ENCODE data around the gene SEL1L2.

The SEL1L2 gene

DNA sequence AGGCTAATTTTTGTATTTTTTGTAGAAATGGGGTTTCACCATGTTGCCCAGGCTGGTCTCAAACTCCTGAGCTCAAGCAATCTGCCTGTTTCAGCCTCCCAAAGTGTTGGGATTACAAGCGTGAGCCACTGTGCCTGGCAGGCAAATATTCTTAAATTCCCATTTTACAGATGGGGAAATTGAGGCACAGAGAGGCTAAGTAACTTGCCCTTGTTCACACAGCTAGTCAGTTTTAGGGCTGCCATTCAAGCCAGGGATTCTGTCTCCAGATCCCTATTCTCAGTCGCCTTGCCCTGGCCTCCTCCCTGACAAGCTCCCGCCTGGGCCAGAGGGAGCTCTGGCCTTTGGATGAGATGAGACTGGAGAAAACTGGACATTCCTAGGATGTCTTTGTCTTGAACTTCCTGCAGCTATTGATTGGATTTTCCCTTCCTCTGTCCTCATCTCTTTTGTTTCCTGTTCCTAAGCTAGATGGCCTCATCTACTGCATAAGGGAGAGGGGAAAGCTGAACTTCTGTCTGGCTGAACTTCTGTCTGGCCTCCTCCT, 115.1 kb downstream of the SEL1L2 start:
- no peak overlapping the region for H2AFZ ChIP-seq (ENCODE audit: low read depth)
- H3K27ac ChIP-seq = no peak overlapping the region
- no peak overlapping the region for H3K4me3 ChIP-seq (IDR thresholded peaks at IDR 0.05; ENCODE audit: insufficient read depth, low read depth, low read length)
- H4K20me1 ChIP-seq (ENCODE audit: insufficient read depth) = no peaks in the 10 kb centered on the region
- no peaks in the 10 kb centered on the region for H3K36me3 ChIP-seq (ENCODE audit: insufficient read depth)
- H3K4me1 ChIP-seq (ENCODE audit: low read depth, poor library complexity, severe bottlenecking) = no peaks in the 10 kb centered on the region
- H3K27me3 ChIP-seq (ENCODE audit: insufficient read depth, low read depth) = no peaks in the 10 kb centered on the region
- no peaks in the 10 kb centered on the region for H3K79me2 ChIP-seq (ENCODE audit: insufficient read depth, low read depth)
- no peak overlapping the region for H3K9ac ChIP-seq
- no peak overlapping the region for H3K4me2 ChIP-seq
- TF ChIP-seq, protein P1, sequence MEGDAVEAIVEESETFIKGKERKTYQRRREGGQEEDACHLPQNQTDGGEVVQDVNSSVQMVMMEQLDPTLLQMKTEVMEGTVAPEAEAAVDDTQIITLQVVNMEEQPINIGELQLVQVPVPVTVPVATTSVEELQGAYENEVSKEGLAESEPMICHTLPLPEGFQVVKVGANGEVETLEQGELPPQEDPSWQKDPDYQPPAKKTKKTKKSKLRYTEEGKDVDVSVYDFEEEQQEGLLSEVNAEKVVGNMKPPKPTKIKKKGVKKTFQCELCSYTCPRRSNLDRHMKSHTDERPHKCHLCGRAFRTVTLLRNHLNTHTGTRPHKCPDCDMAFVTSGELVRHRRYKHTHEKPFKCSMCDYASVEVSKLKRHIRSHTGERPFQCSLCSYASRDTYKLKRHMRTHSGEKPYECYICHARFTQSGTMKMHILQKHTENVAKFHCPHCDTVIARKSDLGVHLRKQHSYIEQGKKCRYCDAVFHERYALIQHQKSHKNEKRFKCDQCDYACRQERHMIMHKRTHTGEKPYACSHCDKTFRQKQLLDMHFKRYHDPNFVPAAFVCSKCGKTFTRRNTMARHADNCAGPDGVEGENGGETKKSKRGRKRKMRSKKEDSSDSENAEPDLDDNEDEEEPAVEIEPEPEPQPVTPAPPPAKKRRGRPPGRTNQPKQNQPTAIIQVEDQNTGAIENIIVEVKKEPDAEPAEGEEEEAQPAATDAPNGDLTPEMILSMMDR (conservative IDR thresholded peaks at IDR 0.05; ENCODE audit: low read depth, low read length) = no peak

DNA sequence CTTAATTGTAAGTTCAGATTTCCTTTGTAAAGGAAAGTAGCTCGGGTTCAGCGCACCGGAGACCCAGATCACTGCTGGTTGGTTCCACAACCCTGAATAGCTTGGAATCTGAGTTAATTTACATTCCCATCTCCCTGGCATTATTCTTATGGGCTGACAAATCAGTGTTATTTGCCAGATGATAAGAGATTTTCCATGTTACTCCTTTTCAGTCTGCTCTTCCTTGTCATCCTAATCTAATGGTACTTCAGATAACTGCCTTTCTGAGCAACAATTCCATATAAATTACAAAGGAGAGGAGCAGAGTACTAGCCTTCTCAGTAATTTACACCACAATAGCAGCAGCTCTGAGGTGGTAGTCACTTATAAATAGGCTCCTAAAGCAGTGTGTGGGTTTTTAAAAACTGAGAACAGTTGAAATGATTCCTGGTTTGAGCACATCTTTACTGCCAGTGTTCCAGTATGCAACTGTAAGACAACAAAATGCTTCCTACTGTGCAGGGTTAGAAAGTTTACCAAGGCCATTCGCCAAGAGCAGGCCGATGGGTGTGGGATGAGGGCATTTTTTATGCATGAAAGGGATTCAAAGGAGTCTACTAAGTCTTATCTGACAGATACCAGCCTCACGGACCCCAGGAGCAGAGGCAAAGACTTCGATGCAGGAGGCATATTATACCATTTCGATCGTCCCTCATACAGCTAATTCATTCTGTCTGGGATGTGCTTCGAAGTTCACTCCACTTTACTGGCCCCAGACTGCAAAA, 115.8 kb downstream of the SEL1L2 start:
- H4K20me1 ChIP-seq (ENCODE audit: insufficient read depth) = no peaks in the 10 kb centered on the region
- no peak overlapping the region for H3K4me2 ChIP-seq
- no peaks in the 10 kb centered on the region for H3K4me1 ChIP-seq (ENCODE audit: low read depth, poor library complexity, severe bottlenecking)
- no peaks in the 10 kb centered on the region for H3K27me3 ChIP-seq (ENCODE audit: insufficient read depth, low read depth)
- no peak overlapping the region for H3K27ac ChIP-seq
- TF ChIP-seq, protein P1 (conservative IDR thresholded peaks at IDR 0.05; ENCODE audit: low read depth, low read length) = no peak
- H3K9ac ChIP-seq = no peak overlapping the region
- H3K79me2 ChIP-seq (ENCODE audit: insufficient read depth, low read depth) = no peaks in the 10 kb centered on the region
- no peaks in the 10 kb centered on the region for H3K36me3 ChIP-seq (ENCODE audit: insufficient read depth)
- H3K4me3 ChIP-seq (IDR thresholded peaks at IDR 0.05; ENCODE audit: insufficient read depth, low read depth, low read length) = no peak overlapping the region
- H2AFZ ChIP-seq (ENCODE audit: low read depth) = no peak overlapping the region

DNA sequence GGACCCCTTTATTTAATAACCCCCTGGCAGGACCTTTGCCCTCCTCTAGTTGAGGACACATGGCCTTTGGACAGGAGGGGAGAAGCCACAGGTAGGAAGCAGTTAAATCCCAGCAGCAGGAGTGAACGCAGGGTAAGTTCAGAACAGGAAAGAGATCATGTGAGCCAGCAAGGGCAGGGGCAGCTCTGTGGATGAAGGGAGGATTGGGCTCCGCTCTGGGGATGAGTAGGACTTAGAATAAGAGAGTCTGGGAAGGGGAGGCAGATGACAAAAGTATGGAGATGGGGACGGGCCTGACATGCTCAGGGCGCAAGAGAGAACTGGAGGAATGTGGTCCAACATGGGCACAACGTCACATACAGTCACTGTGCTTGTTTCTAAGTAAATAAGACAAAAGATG, 116.6 kb downstream of the SEL1L2 start:
- H3K4me3 ChIP-seq (IDR thresholded peaks at IDR 0.05; ENCODE audit: insufficient read depth, low read depth, low read length) = no peak overlapping the region
- H3K9ac ChIP-seq = no peak overlapping the region
- no peaks in the 10 kb centered on the region for H3K36me3 ChIP-seq (ENCODE audit: insufficient read depth)
- H4K20me1 ChIP-seq (ENCODE audit: insufficient read depth) = no peaks in the 10 kb centered on the region
- H3K27ac ChIP-seq = no peak overlapping the region
- H3K27me3 ChIP-seq (ENCODE audit: insufficient read depth, low read depth) = no peaks in the 10 kb centered on the region
- TF ChIP-seq, protein P1 (conservative IDR thresholded peaks at IDR 0.05; ENCODE audit: low read depth, low read length) = no peak
- H2AFZ ChIP-seq (ENCODE audit: low read depth) = no peak overlapping the region
- H3K79me2 ChIP-seq (ENCODE audit: insufficient read depth, low read depth) = no peaks in the 10 kb centered on the region
- no peak overlapping the region for H3K4me2 ChIP-seq
- H3K4me1 ChIP-seq (ENCODE audit: low read depth, poor library complexity, severe bottlenecking) = no peaks in the 10 kb centered on the region

DNA sequence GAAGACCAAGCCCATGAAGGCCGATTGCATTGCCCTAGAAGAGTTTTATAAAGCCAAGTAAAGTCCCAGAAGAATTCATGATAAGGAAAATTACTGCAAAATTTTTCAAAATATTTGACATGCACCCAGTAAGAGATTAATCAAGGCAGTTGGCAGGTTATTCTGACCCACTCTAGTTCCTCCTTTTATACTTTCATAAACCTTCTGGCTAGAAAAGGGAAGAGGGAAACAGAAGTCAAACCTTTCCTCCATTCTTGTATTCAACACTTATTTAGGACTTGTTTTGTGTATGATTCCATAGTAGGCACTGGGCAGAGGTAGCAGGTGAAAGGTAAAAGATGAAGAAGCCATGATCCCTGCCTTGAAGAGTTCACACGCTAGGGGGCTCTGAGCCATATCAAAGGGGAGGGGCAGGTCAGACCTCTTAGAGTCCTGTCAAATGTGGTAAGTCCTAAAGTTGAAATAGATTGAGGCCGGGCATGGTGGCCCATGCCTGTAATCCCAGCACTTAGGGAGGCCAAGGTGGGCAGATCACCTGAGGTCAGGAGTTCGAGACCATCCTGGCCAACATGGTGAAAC, 120.2 kb downstream of the SEL1L2 start:
- no peaks in the 10 kb centered on the region for H4K20me1 ChIP-seq (ENCODE audit: insufficient read depth)
- TF ChIP-seq, protein P1 (conservative IDR thresholded peaks at IDR 0.05; ENCODE audit: low read depth, low read length) = no peak
- H3K4me2 ChIP-seq = no peak overlapping the region
- no peaks in the 10 kb centered on the region for H3K79me2 ChIP-seq (ENCODE audit: insufficient read depth, low read depth)
- no peak overlapping the region for H3K9ac ChIP-seq
- H3K4me3 ChIP-seq (IDR thresholded peaks at IDR 0.05; ENCODE audit: insufficient read depth, low read depth, low read length) = no peak overlapping the region
- H2AFZ ChIP-seq (ENCODE audit: low read depth) = no peak overlapping the region
- H3K36me3 ChIP-seq (ENCODE audit: insufficient read depth) = no peaks in the 10 kb centered on the region
- H3K27me3 ChIP-seq (ENCODE audit: insufficient read depth, low read depth) = no peaks in the 10 kb centered on the region
- H3K27ac ChIP-seq = no peak overlapping the region
- H3K4me1 ChIP-seq (ENCODE audit: low read depth, poor library complexity, severe bottlenecking) = no peaks in the 10 kb centered on the region
